SU-DHL-6 (cell line): ENCODE results near the gene LRPAP1.

Source experiments
- H2AFZ ChIP-seq: fragments of 200-600 bp; sonication (generic); 2 replicates; pipeline ENCODE4 v1.6.1; 2014; ENCODE audit warnings: low read depth, mild to moderate bottlenecking, moderate library complexity, mixed read lengths, antibody characterized with exemption, low read length; ENCODE audit not compliant: severe bottlenecking
- H3F3A ChIP-seq: fragments of 200-600 bp; shearing (Covaris generic); 2 replicates; pipeline ENCODE4 v1.6.0; 2016; ENCODE audit warnings: antibody characterized with exemption, mild to moderate bottlenecking; ENCODE audit not compliant: insufficient read depth
- H3K27ac ChIP-seq: fragments of 200-600 bp; sonication (generic); 2 replicates; pipeline ENCODE4 v1.5.1; 2016; ENCODE audit warnings: low read depth, mild to moderate bottlenecking, low read length, moderate library complexity, mixed read lengths
- H3K27me3 ChIP-seq: fragments of 200-600 bp; sonication (generic), shearing (Covaris generic); 2 replicates; pipeline ENCODE4 v1.6.0; 2014; ENCODE audit warnings: mild to moderate bottlenecking, low read length
- H3K36me3 ChIP-seq: fragments of 200-600 bp; sonication (generic); 2 replicates; pipeline ENCODE4 v1.6.1; 2014; ENCODE audit warnings: mild to moderate bottlenecking, low read length, mixed read lengths
- H3K4me2 ChIP-seq: fragments of 300-600, 200-600 bp; shearing (Covaris generic), sonication (generic); 2 replicates; pipeline ENCODE4 v1.6.0; 2014; ENCODE audit warnings: low read length, low read depth, mild to moderate bottlenecking; ENCODE audit not compliant: poor library complexity, severe bottlenecking
- H3K4me3 ChIP-seq: fragments of 200-600 bp; sonication (generic); 2 replicates; pipeline ENCODE4 v1.5.1; 2014; ENCODE audit warnings: antibody characterized with exemption, low read length, mild to moderate bottlenecking, mixed read lengths; ENCODE audit not compliant: insufficient read depth, poor library complexity, severe bottlenecking
- H3K79me2 ChIP-seq: fragments of 200-600 bp; sonication (generic); 2 replicates; pipeline ENCODE4 v1.6.1; 2014; ENCODE audit warnings: mild to moderate bottlenecking, low read length, moderate library complexity; ENCODE audit not compliant: insufficient read depth
- H3K9ac ChIP-seq: fragments of 200-600 bp; sonication (generic); 2 replicates; pipeline ENCODE4 v1.7.0; 2014; ENCODE audit warnings: mild to moderate bottlenecking, low read length
- H3K9me2 ChIP-seq: fragments of 200-600 bp; sonication (generic); replicated peaks from 2 replicates; pipeline ENCODE4 v1.6.1; 2014; ENCODE audit warnings: low read length; ENCODE audit not compliant: insufficient read depth
- H3K9me3 ChIP-seq: fragments of 200-600 bp; sonication (generic); 2 replicates; pipeline ENCODE4 v1.6.1; 2014; ENCODE audit warnings: low read length, mixed read lengths; ENCODE audit not compliant: insufficient read depth
- H4K20me1 ChIP-seq: fragments of 200-600 bp; sonication (generic); 2 replicates; pipeline ENCODE4 v1.6.1; 2014; ENCODE audit warnings: low read depth, mild to moderate bottlenecking, antibody characterized with exemption, low read length, moderate library complexity, mixed read lengths
- CTCF ChIP-seq: fragments of 200-600 bp; sonication (generic); IDR thresholded peaks from one replicate; pipeline ENCODE4 v1.5.1; 2017; ENCODE audit warnings: antibody characterized with exemption, mild to moderate bottlenecking, low read length, moderate library complexity; ENCODE audit not compliant: insufficient read depth, poor library complexity, severe bottlenecking
- EZH2phosphoT487 ChIP-seq: fragments of 200-600 bp; sonication (generic), shearing (Covaris generic); conservative IDR thresholded peaks from 2 replicates; pipeline ENCODE4 v1.6.1; 2018; ENCODE audit warnings: mild to moderate bottlenecking, antibody characterized with exemption, low read length, moderate library complexity, mixed read lengths

LRPAP1 gene

GRCh38 chr4:3518941-3519340, 13.3 kb downstream of the LRPAP1 start:
- no peak for TF ChIP-seq CTCF
- TF ChIP-seq EZH2phosphoT487: no peak
- H4K20me1 ChIP-seq: no peaks in the 10 kb centered on the region
- no peak overlapping the region for H2AFZ ChIP-seq
- no peak overlapping the region for H3K4me2 ChIP-seq
- H3F3A ChIP-seq: no peaks in the 10 kb centered on the region
- no peaks in the 10 kb centered on the region for H3K36me3 ChIP-seq
- H3K27me3 ChIP-seq: no peaks in the 10 kb centered on the region
- no peaks in the 10 kb centered on the region for H3K79me2 ChIP-seq
- no peak overlapping the region for H3K9ac ChIP-seq
- no peaks in the 10 kb centered on the region for H3K9me3 ChIP-seq
- H3K27ac ChIP-seq: no peak overlapping the region
- H3K4me3 ChIP-seq: no peak overlapping the region
- no peaks in the 10 kb centered on the region for H3K9me2 ChIP-seq

GRCh38 chr4:3518511-3518880, 13.7 kb downstream of the LRPAP1 start:
- Histone ChIP-seq H3K79me2 (no peaks in the 10 kb centered on the region), H3K36me3 (no peaks in the 10 kb centered on the region), H2AFZ (no peak overlapping the region), H3F3A (no peaks in the 10 kb centered on the region), H3K27ac (no peak overlapping the region), H3K9me2 (no peaks in the 10 kb centered on the region), H3K9me3 (no peaks in the 10 kb centered on the region), H3K27me3 (no peaks in the 10 kb centered on the region), H3K4me2 (no peak overlapping the region), H4K20me1 (no peaks in the 10 kb centered on the region), H3K9ac (no peak overlapping the region), H3K4me3 (no peak overlapping the region)
- no peak for TF ChIP-seq CTCF
- TF ChIP-seq EZH2phosphoT487: no peak

- H3K9me3 ChIP-seq: no peaks in the 10 kb centered on the region
- H3K9me2 ChIP-seq: no peaks in the 10 kb centered on the region
- no peaks in the 10 kb centered on the region for H3K27me3 ChIP-seq
- H3K4me2 ChIP-seq: no peak overlapping the region
- no peak overlapping the region for H3K9ac ChIP-seq
- H3K79me2 ChIP-seq: no peaks in the 10 kb centered on the region
- H3K4me3 ChIP-seq: no peak overlapping the region
- no peak overlapping the region for H2AFZ ChIP-seq
- no peaks in the 10 kb centered on the region for H4K20me1 ChIP-seq
- TF ChIP-seq CTCF (no peak), EZH2phosphoT487 (no peak)
- H3K36me3 ChIP-seq: no peaks in the 10 kb centered on the region
- H3K27ac ChIP-seq: no peak overlapping the region
- no peaks in the 10 kb centered on the region for H3F3A ChIP-seq
Observed at GRCh38 chr4:3517731-3518510, 14.3 kb downstream of the LRPAP1 start.
